ENCODE results near the gene FXYD6. TPM values are rescaled to one million over a fixed set of nuclear protein-coding genes. Genes with fewer than 3 reads are reported as not detected.

FXYD6 gene
- total and polyA plus RNA-seq, 2 donors (not counting 1 experiment from before 2014, with no cell fraction given) = not detected

- no peaks in the 10 kb centered on the region for H3K9me3 ChIP-seq (ENCODE audit: control extremely low read depth in 1 of 3, control insufficient read depth in 2 of 3, insufficient read depth in 1 of 3, low read length in 2 of 3)
- POLR2A ChIA-PET = interaction anchor here (0.8 kb wide), 1 partner anchor 234 kb away, joined by 3 read pairs; no protein-coding TSS in a partner anchor
- H3K36me3 ChIP-seq (replicated peaks in 1 of 2; ENCODE audit: control extremely low read depth in 1 of 2, control insufficient read depth in 1 of 2, extremely low read depth in 1 of 2, insufficient read depth in 2 of 2, low read length in 1 of 2) = no peaks in the 10 kb centered on the region
- Mint-ChIP-seq H3K27ac (peak overlapping the region; percentile 27), H3K4me1 (peaks cover 58% of the 10 kb centered on the region), H3K9me3 (ENCODE audit: insufficient read depth) (no peaks in the 10 kb centered on the region), H3K27me3 (peaks cover 15% of the 10 kb centered on the region), H3K4me3 (no peak overlapping the region)
- ATAC-seq (ENCODE audit: low read depth) = no peak
- DNase-seq = no peak
- H2AFZ ChIP-seq (ENCODE audit: insufficient read depth, low read depth, low read length, poor library complexity, severe bottlenecking) = no peak overlapping the region
- H3K79me2 ChIP-seq (ENCODE audit: control insufficient read depth, insufficient read depth, low read length) = peaks cover 8% of the 10 kb centered on the region
- no peak overlapping the region for H3K27ac ChIP-seq (ENCODE audit: low read length in 2 of 2)
- H3K4me1 ChIP-seq (ENCODE audit: control insufficient read depth in 2 of 2, insufficient read depth in 2 of 2, low read length in 2 of 2) = peaks cover 52 to 62% of the 10 kb centered on the region in 2 donors
- no peaks in the 10 kb centered on the region for H4K20me1 ChIP-seq (ENCODE audit: control insufficient read depth, insufficient read depth, low read length, poor library complexity, severe bottlenecking)
- H3K27me3 ChIP-seq (replicated peaks in 1 of 4; ENCODE audit: control extremely low read depth in 1 of 4, control insufficient read depth in 3 of 4, insufficient read depth in 4 of 4, low read length in 3 of 4) = peaks cover 0 to 27% (median 4%) of the 10 kb centered on the region in 4 experiments
- intact Hi-C loops (cut with micrococcal nuclease) = loop anchor here (1.0 to 5.0 kb wide), 4 partner anchors 234 to 618 kb away; partner anchors contain the start of genes CEP164, KMT2A, PCSK7 and RNF214
- H3K9ac ChIP-seq (ENCODE audit: low read length) = no peak overlapping the region
- TF ChIP-seq EZH2 (IDR thresholded peaks at IDR 0.05; ENCODE audit: borderline replicate concordance, insufficient read depth, low read depth, low read length, poor library complexity, severe bottlenecking) = no peak
- TF ChIP-seq, protein P1, sequence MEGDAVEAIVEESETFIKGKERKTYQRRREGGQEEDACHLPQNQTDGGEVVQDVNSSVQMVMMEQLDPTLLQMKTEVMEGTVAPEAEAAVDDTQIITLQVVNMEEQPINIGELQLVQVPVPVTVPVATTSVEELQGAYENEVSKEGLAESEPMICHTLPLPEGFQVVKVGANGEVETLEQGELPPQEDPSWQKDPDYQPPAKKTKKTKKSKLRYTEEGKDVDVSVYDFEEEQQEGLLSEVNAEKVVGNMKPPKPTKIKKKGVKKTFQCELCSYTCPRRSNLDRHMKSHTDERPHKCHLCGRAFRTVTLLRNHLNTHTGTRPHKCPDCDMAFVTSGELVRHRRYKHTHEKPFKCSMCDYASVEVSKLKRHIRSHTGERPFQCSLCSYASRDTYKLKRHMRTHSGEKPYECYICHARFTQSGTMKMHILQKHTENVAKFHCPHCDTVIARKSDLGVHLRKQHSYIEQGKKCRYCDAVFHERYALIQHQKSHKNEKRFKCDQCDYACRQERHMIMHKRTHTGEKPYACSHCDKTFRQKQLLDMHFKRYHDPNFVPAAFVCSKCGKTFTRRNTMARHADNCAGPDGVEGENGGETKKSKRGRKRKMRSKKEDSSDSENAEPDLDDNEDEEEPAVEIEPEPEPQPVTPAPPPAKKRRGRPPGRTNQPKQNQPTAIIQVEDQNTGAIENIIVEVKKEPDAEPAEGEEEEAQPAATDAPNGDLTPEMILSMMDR (IDR thresholded peaks at IDR 0.05) = no peak
- no peak overlapping the region for H3K4me2 ChIP-seq (replicated peaks; ENCODE audit: low read depth, low read length, poor library complexity, severe bottlenecking)
- CTCF ChIA-PET = interaction anchor here (0.6 to 15.4 kb wide), 13 partner anchors 8 to 428 kb away, joined by 3 to 462 read pairs (median 11); no protein-coding TSS in a partner anchor
- 89% methylated on average over 8 of the region's 10 CpGs for WGBS (ENCODE audit: insufficient coverage)
- no peak overlapping the region for H3K4me3 ChIP-seq (ENCODE audit: control extremely low read depth in 1 of 5, extremely low read depth in 1 of 5, insufficient read depth in 1 of 5, low read depth in 2 of 5, low read length in 4 of 5)
Measured at GRCh38 chr11:117819096-117820040, 57.1 kb downstream of the FXYD6 start.

Measured in B cell (primary cell).